Vagina (tissue), 2 donors: Measurements from ENCODE around the gene ZNF316.

ENCODE experiments used
- POLR2A ChIP-seq, 2 donors: fragments of 450-650 bp; IDR thresholded peaks; one replicate each; pipeline ENCODE4 v1.6.1; 2017; ENCODE audit warnings: antibody characterized with exemption in 2 of 2, mild to moderate bottlenecking in 2 of 2, moderate library complexity in 2 of 2
- POLR2AphosphoS5 ChIP-seq, 2 donors: sonication (generic); formaldehyde crosslinking; IDR thresholded peaks; one replicate each; pipeline ENCODE4 v1.9.0; 2017; ENCODE audit warnings: antibody characterized with exemption in 2 of 2, mild to moderate bottlenecking in 2 of 2, low read depth in 1 of 2; ENCODE audit not compliant: insufficient read depth in 1 of 2
- TF ChIP-seq, protein P1 (sequence below), 3 experiments: fragments of 450-650 bp in 2 of 3; fragments of 200-600 bp in 1 of 3; sonication (generic) in 1 of 3; IDR thresholded peaks; one replicate each; pipeline ENCODE4 v1.5.1; 2017 to 2019; ENCODE audit warnings: antibody characterized with exemption in 3 of 3, mild to moderate bottlenecking in 2 of 3, moderate library complexity in 2 of 3

DNA sequence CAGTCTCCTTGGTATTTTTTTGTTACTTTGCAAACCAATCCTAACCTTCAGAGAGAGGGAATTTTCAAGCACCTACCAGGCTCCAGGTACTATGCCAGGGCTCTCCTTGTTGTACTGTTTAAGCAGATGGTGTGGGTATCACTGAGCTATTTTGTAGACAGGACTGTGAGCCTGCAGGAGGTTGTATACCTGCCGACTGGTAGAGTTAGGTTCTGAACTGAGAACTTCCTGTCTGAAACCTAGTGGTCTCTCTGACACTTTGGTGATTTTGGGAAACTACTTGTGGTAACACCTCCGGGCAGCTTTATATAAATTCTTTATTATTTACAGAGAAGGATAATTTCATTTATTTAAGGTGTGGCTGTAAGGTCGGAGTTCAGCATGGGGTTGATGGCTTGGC, 17.2 kb upstream of the ZNF316 start:
- TF ChIP-seq, protein P1, sequence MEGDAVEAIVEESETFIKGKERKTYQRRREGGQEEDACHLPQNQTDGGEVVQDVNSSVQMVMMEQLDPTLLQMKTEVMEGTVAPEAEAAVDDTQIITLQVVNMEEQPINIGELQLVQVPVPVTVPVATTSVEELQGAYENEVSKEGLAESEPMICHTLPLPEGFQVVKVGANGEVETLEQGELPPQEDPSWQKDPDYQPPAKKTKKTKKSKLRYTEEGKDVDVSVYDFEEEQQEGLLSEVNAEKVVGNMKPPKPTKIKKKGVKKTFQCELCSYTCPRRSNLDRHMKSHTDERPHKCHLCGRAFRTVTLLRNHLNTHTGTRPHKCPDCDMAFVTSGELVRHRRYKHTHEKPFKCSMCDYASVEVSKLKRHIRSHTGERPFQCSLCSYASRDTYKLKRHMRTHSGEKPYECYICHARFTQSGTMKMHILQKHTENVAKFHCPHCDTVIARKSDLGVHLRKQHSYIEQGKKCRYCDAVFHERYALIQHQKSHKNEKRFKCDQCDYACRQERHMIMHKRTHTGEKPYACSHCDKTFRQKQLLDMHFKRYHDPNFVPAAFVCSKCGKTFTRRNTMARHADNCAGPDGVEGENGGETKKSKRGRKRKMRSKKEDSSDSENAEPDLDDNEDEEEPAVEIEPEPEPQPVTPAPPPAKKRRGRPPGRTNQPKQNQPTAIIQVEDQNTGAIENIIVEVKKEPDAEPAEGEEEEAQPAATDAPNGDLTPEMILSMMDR (IDR thresholded peaks at IDR 0.05): no peak
- TF ChIP-seq POLR2AphosphoS5 (IDR thresholded peaks at IDR 0.05; ENCODE audit: insufficient read depth in 1 of 2, low read depth in 1 of 2) (no peak), POLR2A (IDR thresholded peaks at IDR 0.05) (no peak)
